HepG2 (cell line): Measurements from ENCODE around the gene IMPDH2. TPM values are rescaled to one million over a fixed set of nuclear protein-coding genes. Genes with fewer than 3 reads are reported as not detected.

Experiments used
- ATAC-seq: fragments of 200-7000 bp; cut with Tn5 transposase; 3 replicates; pipeline ENCODE4 v1.9.1; 2020; ENCODE audit warnings: mild to moderate bottlenecking, moderate library complexity
- BruUV-seq: library from RNA; stranded (reverse); fragments of 400-500 nt; replicated peaks from 2 replicates; lab custom pipeline; 2021; lab: Mats Ljungman, UMichigan
- CTCF ChIA-PET: fragments of 300-600 bp; formaldehyde crosslinking; extraction: SDS; loops from one replicate; lab custom pipeline; 2021; ENCODE audit warnings: low total read pairs, inconsistent platforms, low intra/inter-chr PET ratio; lab: Yijun Ruan, JAX
- POLR2A ChIA-PET: fragments of 350-600 bp; sonication (Branson Sonifier 250); formaldehyde crosslinking; loops from one replicate; lab custom pipeline; 2020; ENCODE audit warnings: antibody characterized with exemption, inconsistent platforms; lab: Yijun Ruan, JAX
- DNase-seq: peaks from one replicate; pipeline ENCODE4 v3.0.0-alpha.2; 2015; ENCODE audit warnings: low spot score
- FAIRE-seq: peaks from 3 replicates; lab custom pipeline; 2011; peaks lifted over from hg19 to GRCh38; lab: Jason Lieb, UNC
- H2AFZ ChIP-seq: one replicate; pipeline ENCODE4 v1.6.1; 2011; ENCODE audit warnings: low read length, inconsistent platforms
- H3K27ac ChIP-seq: fragments of 300-600 bp; 3 replicates; pipeline ENCODE4 v1.8.0; 2011; ENCODE audit warnings: mixed run types, mild to moderate bottlenecking, mixed read lengths, low read length, inconsistent platforms; ENCODE audit not compliant: insufficient read depth; ENCODE audit errors: extremely low read length
- H3K27me3 ChIP-seq, 2 experiments: fragments of 200-600 bp in 1 of 2; 2 replicates in 1 of 2; 3 replicates in 1 of 2; pipeline versions ENCODE4 v1.6.0 to v1.8.0; 2011; ENCODE audit warnings: low read length in 2 of 2, mild to moderate bottlenecking in 2 of 2, moderate library complexity in 2 of 2, inconsistent platforms in 1 of 2; ENCODE audit not compliant: insufficient read depth in 2 of 2, control insufficient read depth in 1 of 2
- H3K36me3 ChIP-seq, 2 experiments: fragments of 200-600 bp in 1 of 2; replicated peaks in 1 of 2; 2 replicates in 1 of 2; 3 replicates in 1 of 2; pipeline versions ENCODE4 v1.5.1 to v1.8.0; 2011; ENCODE audit warnings: low read length in 2 of 2, inconsistent platforms in 1 of 2; ENCODE audit not compliant: insufficient read depth in 2 of 2, control insufficient read depth in 1 of 2
- H3K4me1 ChIP-seq: 2 replicates; pipeline ENCODE4 v1.5.1; 2012; ENCODE audit warnings: low read length, inconsistent platforms; ENCODE audit not compliant: insufficient read depth
- H3K4me2 ChIP-seq: 2 replicates; pipeline ENCODE4 v1.6.0; 2011; ENCODE audit warnings: low read depth, low read length, inconsistent platforms
- H3K4me3 ChIP-seq, 3 experiments: fragments of 200-600 bp in 1 of 3; sonication (generic), shearing (Covaris generic) in 1 of 3; replicated peaks in 1 of 3; 2 replicates each; pipeline ENCODE4 v1.5.1; 2011 to 2016; ENCODE audit warnings: low read length in 3 of 3, inconsistent platforms in 2 of 3, low read depth in 2 of 3, mild to moderate bottlenecking in 2 of 3, control low read depth in 1 of 3, mixed read lengths in 1 of 3; ENCODE audit not compliant: insufficient read depth in 1 of 3
- H3K79me2 ChIP-seq: one replicate; pipeline ENCODE4 v1.6.1; 2011; ENCODE audit warnings: low read length, inconsistent platforms; ENCODE audit not compliant: insufficient read depth
- H3K9ac ChIP-seq: 2 replicates; pipeline ENCODE4 v1.6.0; 2011; ENCODE audit warnings: mild to moderate bottlenecking, low read depth, low read length, inconsistent platforms; ENCODE audit not compliant: insufficient read depth
- H3K9me3 ChIP-seq: 2 replicates; pipeline ENCODE4 v1.5.1; 2012; ENCODE audit warnings: mild to moderate bottlenecking, low read length
- H4K20me1 ChIP-seq: 2 replicates; pipeline ENCODE4 v1.6.0; 2011; ENCODE audit warnings: inconsistent platforms, mild to moderate bottlenecking, low read length, moderate library complexity; ENCODE audit not compliant: insufficient read depth
- ESRRA ChIP-seq: sonication (generic); formaldehyde crosslinking; IDR thresholded peaks from 2 replicates; pipeline ENCODE4 v1.5.1; 2020; ENCODE audit warnings: mild to moderate bottlenecking, low read depth, missing genetic modification reagents
- MTF2 ChIP-seq: sonication (generic); formaldehyde crosslinking; IDR thresholded peaks from 2 replicates; pipeline ENCODE4 v1.5.0; 2020; ENCODE audit warnings: missing genetic modification reagents, borderline replicate concordance
- NCOA1 ChIP-seq: sonication (generic); formaldehyde crosslinking; IDR thresholded peaks from 2 replicates; pipeline ENCODE4 v1.9.0; 2021; ENCODE audit warnings: missing genetic modification reagents
- RBAK ChIP-seq: sonication (generic); formaldehyde crosslinking; IDR thresholded peaks from 2 replicates; pipeline ENCODE4 v1.5.1; 2020; ENCODE audit warnings: mild to moderate bottlenecking, missing genetic modification reagents
- SRSF9 ChIP-seq: fragments of 200-400 bp; formaldehyde crosslinking; IDR thresholded peaks from 2 replicates; pipeline ENCODE4 v1.6.1; 2018; ENCODE audit warnings: borderline replicate concordance, mild to moderate bottlenecking, low read depth, low read length; ENCODE audit not compliant: insufficient read depth, poor library complexity, severe bottlenecking
- ZBTB7A ChIP-seq: sonication (generic); formaldehyde crosslinking; IDR thresholded peaks from 2 replicates; pipeline ENCODE4 v1.8.0; 2022; ENCODE audit warnings: mild to moderate bottlenecking, missing genetic modification reagents
- ZMAT3 ChIP-seq: sonication (generic); formaldehyde crosslinking; conservative IDR thresholded peaks from 2 replicates; pipeline ENCODE4 v1.7.0; 2021; ENCODE audit warnings: missing genetic modification reagents
- ZNF256 ChIP-seq: sonication (generic); formaldehyde crosslinking; conservative IDR thresholded peaks from 2 replicates; pipeline ENCODE4 v1.4.0; 2020; ENCODE audit warnings: missing genetic modification reagents
- ZNF275 ChIP-seq: sonication (generic); formaldehyde crosslinking; IDR thresholded peaks from 2 replicates; pipeline ENCODE4 v1.8.0; 2022; ENCODE audit warnings: missing genetic modification reagents, mild to moderate bottlenecking, inconsistent platforms, borderline replicate concordance
- ZNF441 ChIP-seq: sonication (generic); formaldehyde crosslinking; IDR thresholded peaks from 2 replicates; pipeline ENCODE4 v1.7.0; 2021; ENCODE audit warnings: missing genetic modification reagents, borderline replicate concordance
- ZNF547 ChIP-seq: sonication (generic); formaldehyde crosslinking; IDR thresholded peaks from 2 replicates; pipeline ENCODE4 v1.5.1; 2020; ENCODE audit warnings: mild to moderate bottlenecking, missing genetic modification reagents
- WGBS: methylation state at CpG from one replicate; pipeline ENCODE4 v1.1.6; 2017; ENCODE audit warnings: low lambda C conversion rate; 5-methylcytosine and 5-hydroxymethylcytosine counted together
- in situ Hi-C: cut with HindIII; loops from 2 replicates; pipeline ENCODE4 v1.10.0; 2017; ENCODE audit warnings: low pct_unique_long_range_greater_than_20kb; ENCODE audit not compliant: extremely low pct_ligation_motif_present
- intact Hi-C: fragments of 100-400 bp; cut with micrococcal nuclease; formaldehyde crosslinking; loops from one replicate; pipeline ENCODE4 v1.10.0; 2022; ENCODE audit not compliant: unreplicated experiment
- polyA plus RNA-seq, 8 experiments: library from polyadenylated mRNA; depleted of rRNA in 3 of 8; stranded (reverse) in 7 of 8; unstranded in 1 of 8; fragments of >200 nt; fragmentation: Illumina TruSeq in 4 of 8; extraction: Trizol in 4 of 8; gene quantifications; 2 replicates each; pipeline versions ENCODE4 v1.2.1 to v1.2.3, GENCODE V29; 2011 to 2016; ENCODE audit warnings: low read depth in 4 of 8, missing spikeins in 1 of 8, mixed read lengths in 1 of 8; ENCODE audit not compliant: insufficient read depth in 1 of 8
- total RNA-seq, 5 experiments: library from RNA; depleted of rRNA; stranded (reverse); fragments of >200 nt; fragmentation: Illumina TruSeq; extraction: Trizol; gene quantifications; 2 replicates each; pipeline ENCODE4 v1.2.3, GENCODE V29; 2016; ENCODE audit warnings: low read depth in 1 of 5
- TF ChIP-seq, protein P1 (sequence below): IDR thresholded peaks from 2 replicates; pipeline ENCODE4 v1.6.1; 2016; ENCODE audit warnings: missing compliant biosample characterization, missing genetic modification reagents, borderline replicate concordance
- TF ChIP-seq, protein P2 (sequence below): sonication (generic); formaldehyde crosslinking; IDR thresholded peaks from 2 replicates; pipeline ENCODE4 v1.5.0; 2020; ENCODE audit warnings: mild to moderate bottlenecking, missing genetic modification reagents
- TF ChIP-seq, protein P3 (sequence below): fragments of 450-650 bp; IDR thresholded peaks from 2 replicates; pipeline ENCODE4 v1.6.1; 2017; ENCODE audit warnings: mild to moderate bottlenecking

Gene IMPDH2
- total and polyA plus RNA-seq, 2 of the 13 experiments (the other 11 are each of a cell fraction or from before 2014, with no cell fraction given) = 248 to 260 TPM

GRCh38 chr3:48990636-48991469, 38.3 kb downstream of the IMPDH2 start:
- in situ Hi-C loops = no loop called here
- Histone ChIP-seq H3K4me1 (no peaks in the 10 kb centered on the region), H3K4me3 (no peak overlapping the region), H3K9me3 (no peaks in the 10 kb centered on the region), H3K27ac (no peak overlapping the region), H3K79me2 (no peaks in the 10 kb centered on the region), H3K36me3 (no peaks in the 10 kb centered on the region), H3K27me3 (no peaks in the 10 kb centered on the region), H3K9ac (no peak overlapping the region), H4K20me1 (no peaks in the 10 kb centered on the region), H3K4me2 (no peak overlapping the region), H2AFZ (no peak overlapping the region)
- ChIA-PET POLR2A (no interaction called here), CTCF (no interaction called here)
- FAIRE-seq (no peak), DNase-seq (no peak), ATAC-seq (no peak)
- BruUV-seq = no TSS peak
- WGBS = 93% methylated on average over 40 of the region's 40 CpGs
- intact Hi-C loops = no loop called here
- TF ChIP-seq ZNF256 (CRISPR knock-in tag) (no peak), RBAK (CRISPR knock-in tag) (no peak), MTF2 (CRISPR knock-in tag) (no peak), ESRRA (no peak), ZBTB7A (no peak), ZNF547 (CRISPR knock-in tag) (no peak), ZNF275 (CRISPR knock-in tag) (no peak), SRSF9 (no peak), ZMAT3 (no peak), ZNF441 (CRISPR knock-in tag) (no peak), NCOA1 (CRISPR knock-in tag) (no peak)
- TF ChIP-seq, protein P1, sequence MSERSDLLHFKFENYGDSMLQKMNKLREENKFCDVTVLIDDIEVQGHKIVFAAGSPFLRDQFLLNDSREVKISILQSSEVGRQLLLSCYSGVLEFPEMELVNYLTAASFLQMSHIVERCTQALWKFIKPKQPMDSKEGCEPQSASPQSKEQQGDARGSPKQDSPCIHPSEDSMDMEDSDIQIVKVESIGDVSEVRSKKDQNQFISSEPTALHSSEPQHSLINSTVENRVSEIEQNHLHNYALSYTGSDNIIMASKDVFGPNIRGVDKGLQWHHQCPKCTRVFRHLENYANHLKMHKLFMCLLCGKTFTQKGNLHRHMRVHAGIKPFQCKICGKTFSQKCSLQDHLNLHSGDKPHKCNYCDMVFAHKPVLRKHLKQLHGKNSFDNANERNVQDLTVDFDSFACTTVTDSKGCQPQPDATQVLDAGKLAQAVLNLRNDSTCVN (CRISPR knock-in tag) = no peak
- TF ChIP-seq, protein P2, sequence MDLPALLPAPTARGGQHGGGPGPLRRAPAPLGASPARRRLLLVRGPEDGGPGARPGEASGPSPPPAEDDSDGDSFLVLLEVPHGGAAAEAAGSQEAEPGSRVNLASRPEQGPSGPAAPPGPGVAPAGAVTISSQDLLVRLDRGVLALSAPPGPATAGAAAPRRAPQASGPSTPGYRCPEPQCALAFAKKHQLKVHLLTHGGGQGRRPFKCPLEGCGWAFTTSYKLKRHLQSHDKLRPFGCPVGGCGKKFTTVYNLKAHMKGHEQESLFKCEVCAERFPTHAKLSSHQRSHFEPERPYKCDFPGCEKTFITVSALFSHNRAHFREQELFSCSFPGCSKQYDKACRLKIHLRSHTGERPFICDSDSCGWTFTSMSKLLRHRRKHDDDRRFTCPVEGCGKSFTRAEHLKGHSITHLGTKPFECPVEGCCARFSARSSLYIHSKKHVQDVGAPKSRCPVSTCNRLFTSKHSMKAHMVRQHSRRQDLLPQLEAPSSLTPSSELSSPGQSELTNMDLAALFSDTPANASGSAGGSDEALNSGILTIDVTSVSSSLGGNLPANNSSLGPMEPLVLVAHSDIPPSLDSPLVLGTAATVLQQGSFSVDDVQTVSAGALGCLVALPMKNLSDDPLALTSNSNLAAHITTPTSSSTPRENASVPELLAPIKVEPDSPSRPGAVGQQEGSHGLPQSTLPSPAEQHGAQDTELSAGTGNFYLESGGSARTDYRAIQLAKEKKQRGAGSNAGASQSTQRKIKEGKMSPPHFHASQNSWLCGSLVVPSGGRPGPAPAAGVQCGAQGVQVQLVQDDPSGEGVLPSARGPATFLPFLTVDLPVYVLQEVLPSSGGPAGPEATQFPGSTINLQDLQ (CRISPR knock-in tag) = no peak
- TF ChIP-seq, protein P3, sequence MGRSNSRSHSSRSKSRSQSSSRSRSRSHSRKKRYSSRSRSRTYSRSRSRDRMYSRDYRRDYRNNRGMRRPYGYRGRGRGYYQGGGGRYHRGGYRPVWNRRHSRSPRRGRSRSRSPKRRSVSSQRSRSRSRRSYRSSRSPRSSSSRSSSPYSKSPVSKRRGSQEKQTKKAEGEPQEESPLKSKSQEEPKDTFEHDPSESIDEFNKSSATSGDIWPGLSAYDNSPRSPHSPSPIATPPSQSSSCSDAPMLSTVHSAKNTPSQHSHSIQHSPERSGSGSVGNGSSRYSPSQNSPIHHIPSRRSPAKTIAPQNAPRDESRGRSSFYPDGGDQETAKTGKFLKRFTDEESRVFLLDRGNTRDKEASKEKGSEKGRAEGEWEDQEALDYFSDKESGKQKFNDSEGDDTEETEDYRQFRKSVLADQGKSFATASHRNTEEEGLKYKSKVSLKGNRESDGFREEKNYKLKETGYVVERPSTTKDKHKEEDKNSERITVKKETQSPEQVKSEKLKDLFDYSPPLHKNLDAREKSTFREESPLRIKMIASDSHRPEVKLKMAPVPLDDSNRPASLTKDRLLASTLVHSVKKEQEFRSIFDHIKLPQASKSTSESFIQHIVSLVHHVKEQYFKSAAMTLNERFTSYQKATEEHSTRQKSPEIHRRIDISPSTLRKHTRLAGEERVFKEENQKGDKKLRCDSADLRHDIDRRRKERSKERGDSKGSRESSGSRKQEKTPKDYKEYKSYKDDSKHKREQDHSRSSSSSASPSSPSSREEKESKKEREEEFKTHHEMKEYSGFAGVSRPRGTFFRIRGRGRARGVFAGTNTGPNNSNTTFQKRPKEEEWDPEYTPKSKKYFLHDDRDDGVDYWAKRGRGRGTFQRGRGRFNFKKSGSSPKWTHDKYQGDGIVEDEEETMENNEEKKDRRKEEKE = no peak
